GM19397 (cell line): ENCODE data around the gene ST6GALNAC6.
"Not testable (repeated sequence)": the region's sequence is repeated elsewhere in the genome, so short reads cannot be mapped to it uniquely, and the experiment has no call there.

Source experiments
- ATAC-seq: cut with Tn5 transposase; IDR thresholded peaks from one replicate; pipeline ENCODE4 v1.9.1; 2021; ENCODE audit warnings: mild to moderate bottlenecking, moderate library complexity; ENCODE audit not compliant: unreplicated experiment

The ST6GALNAC6 gene

DNA sequence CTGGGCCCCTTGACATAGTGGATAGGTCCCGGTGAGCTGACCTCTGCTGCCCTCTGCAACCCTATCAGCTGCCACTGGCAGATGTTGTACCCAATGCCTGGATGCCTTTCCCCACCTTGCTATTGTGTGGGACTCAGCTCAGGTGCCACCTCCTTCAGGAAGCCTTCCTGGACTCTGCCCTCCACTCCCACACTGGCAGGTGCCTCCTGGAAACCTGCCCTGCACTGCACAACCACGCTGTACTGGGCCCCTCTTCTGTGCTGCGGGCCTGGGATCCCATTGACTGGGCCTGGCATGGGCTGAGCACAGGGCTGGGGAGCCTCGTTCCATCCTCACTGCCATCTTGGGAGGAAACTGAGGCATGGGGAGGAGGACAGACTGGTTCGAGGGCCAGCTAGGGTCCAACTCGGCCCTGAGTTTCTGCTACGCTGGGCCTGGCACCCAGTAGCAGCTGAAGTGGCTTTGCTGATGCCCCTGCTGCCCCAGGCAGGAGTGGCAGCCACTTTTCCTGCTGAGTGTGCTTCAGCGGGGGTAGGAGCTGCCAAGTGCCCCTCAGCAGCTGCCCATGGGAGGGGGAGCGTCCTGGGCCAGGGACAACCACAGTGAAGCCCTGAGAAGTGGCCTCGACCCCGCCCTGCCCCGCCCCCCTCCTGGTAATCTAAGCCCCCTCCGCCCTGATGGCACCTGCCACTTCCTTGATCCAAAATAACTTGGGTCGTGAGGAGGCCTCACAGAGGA is 23.2 kb downstream of the ST6GALNAC6 start:
- no peak for ATAC-seq

DNA sequence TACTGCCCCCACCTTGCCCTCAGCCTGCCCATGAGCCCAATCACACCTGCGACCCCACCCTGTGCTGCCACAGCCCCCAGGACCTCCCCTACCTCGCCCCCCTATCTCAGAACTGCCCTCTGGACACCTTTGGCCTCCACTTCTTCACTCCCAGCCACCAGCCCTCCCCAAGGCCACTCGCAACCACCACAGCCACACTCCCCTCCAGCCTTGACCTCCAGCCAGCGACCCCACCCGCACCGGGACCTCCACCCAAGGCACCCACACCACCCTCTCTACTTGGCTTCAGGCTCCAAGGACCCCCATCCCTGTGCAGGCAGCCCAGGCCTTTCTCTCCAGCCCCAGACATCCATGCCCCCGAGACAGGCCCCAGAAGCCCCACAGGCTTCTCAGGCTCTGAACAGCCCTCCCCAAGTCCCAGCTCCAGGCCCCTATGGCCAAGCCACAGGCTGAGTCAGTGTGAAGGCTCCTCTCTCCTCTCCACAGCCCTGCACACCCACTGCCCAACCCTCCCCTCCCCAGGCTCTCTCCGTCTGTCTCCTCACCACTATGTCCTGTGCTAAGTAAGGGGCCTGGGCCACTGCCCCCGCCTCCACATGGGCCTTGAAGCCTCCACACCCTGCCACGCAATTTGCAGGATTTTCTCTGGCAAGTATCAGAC is 24.0 kb downstream of the ST6GALNAC6 start:
- ATAC-seq: no peak

DNA sequence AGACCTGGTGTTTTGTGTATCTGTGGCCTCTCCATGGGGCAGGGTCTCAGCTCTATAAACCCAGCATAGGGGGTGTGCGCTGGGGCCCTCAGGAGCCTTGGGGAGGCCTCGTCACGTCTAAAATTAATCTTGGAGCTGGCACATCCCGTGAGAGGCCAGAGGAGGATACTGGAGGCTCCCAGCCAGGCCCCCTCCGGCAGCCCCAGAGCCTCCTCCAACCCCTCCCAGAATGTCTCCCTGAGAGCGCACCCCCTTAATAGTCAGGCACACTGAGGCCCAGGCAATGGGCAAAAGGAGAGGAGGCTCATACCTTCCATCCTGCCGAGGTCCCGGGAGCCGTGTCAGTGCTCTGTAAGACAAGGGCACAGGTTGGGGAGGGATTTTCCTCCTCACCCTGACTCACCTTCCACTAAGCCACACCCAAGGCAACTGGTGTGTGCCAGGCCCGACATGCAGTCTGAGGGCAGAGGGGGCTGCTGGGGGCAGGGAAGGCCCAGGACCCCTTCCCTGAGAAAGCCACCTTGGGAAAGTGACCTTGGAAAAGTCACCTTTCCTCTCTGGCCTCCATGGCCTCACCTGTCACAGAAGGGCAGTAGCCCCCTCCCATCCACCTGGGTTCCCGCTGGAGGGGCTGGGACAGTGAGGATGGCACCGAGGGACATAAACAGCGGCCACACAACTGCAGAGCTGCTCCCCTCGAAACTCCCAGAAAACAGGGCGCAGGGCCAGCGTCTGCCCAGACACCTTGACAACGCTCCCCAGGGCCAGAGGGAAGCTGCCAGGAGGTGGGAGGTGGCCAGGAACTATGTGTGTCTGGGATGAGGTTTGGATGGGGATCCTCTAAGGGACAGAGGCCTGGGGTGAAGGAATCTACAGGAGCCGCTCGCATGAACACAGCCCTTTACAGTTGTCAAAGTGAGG is 24.8 kb downstream of the ST6GALNAC6 start:
- no peak for ATAC-seq

DNA sequence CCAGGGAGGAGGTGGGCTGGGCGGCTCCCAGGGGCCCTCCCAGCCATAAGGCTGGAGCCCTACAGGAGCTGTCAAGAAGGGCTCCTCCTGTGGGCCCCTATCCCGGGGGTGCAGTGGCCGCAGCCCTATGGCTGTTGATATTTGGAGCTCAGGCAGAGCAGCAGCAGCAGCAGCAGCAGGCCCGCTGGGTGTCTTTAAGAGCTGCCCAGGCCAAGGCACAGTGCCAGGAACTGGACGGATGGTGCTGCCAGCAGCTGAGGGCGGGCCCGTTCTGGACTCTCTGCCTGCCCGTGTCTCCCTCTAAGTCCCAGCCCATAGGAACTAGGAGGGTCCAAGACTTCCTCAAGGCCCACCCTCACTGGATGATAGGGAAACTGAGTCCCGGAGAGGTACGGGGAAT is 25.5 kb downstream of the ST6GALNAC6 start:
- no peak for ATAC-seq

DNA sequence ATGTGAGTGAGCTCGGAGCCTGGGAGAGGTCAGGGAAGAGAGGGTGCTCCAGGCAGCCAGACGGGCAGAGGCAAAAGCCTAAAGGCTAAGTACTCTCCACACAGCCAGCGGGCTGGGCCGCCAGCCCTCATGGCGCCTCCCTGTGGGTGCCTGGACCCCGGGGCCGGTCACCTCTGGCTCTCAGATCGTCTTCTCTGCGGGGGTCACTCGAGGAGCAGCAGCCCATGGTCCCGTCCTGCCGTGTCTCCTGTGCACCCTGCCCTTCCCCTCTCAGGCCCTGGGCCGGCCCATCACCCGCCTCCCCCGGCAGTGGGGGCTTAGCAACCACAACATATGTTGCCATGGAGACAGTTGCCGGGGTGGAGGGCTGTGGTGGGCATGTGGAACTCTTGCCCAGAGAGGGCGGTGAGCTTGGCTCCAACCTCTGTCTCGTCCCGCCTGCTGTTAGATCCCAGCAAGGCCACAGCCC is 26.1 kb downstream of the ST6GALNAC6 start:
- ATAC-seq: no peak

DNA sequence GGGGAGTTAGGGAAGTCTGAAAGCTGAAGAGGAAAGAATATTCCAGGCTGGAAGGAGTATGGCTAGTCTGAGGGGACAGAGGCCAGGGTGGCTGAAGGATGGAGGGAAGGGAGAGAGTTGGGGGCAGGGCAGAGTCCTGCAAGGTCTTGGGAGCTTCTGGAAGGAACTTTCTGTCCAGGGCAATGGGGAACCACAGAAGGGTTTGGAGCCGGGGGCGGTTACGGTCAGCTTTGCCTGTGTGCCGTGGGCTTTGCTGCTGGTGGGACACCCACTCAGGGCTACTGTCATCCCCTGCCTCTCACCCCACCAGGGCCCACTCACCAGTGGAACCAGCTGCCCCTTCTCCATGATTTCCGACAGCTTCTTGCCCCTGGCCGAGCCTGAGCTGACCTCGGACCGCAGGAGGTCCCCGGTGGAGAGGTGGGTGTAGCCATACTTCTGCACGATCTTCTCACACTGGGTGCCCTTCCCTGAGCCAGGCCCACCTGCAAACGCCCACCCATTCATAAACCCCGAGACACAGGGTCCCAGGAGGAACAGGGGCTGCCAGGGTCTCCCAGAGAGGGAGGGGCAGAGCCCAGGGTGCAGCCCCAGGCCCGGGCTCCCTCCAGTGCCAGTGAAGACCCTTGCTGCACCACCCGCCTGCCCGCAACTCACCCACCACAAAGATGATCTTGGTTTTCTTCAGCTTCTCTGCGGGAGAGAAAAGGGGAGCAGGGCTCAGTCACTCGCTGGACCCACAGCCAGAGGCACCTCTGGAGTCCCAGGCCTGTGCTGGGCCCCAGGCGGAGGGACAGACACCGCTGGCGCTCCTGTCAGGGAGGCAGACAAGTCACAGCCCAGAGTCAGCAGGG is 26.8 kb downstream of the ST6GALNAC6 start:
- ATAC-seq: no peak

DNA sequence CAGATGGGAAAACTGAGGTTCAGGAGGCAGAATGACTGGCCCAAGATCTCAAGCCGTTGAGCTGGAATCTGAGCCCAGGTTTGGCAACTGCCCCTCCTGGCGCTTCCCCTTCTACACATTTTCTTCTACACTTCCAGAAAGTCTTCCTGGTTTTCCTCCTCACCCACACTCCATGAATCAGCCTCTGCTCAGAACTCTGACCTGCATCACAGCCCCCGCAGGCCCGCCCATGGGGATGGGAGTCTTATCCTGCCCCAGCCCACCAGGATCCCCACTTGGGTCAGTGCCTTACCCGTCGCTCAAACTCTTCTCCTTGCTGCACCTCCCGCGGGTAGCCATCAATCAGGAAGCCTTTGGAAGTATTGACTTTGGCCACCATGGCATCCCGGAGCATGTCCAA is 27.9 kb downstream of the ST6GALNAC6 start:
- no peak for ATAC-seq

DNA sequence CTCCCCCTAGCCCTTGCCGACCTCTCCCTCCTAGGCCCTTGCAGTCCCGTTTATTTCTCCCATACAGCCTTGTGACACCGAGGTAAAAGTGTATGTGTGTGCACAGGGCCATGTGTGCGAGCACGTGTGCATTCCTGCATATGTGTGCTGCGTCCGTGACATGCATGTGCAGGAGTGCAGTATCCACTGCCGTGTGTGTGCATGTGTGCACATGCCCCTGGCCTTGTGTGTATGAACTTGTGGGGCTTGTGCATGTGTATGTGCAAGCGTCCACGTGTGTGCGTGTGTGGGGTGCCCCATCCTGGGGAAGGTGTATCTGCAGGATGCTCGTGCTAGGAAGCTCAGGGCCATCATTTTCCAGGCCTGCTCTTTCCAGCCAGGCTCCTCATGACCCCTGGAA is 28.5 kb downstream of the ST6GALNAC6 start:
- no peak for ATAC-seq

DNA sequence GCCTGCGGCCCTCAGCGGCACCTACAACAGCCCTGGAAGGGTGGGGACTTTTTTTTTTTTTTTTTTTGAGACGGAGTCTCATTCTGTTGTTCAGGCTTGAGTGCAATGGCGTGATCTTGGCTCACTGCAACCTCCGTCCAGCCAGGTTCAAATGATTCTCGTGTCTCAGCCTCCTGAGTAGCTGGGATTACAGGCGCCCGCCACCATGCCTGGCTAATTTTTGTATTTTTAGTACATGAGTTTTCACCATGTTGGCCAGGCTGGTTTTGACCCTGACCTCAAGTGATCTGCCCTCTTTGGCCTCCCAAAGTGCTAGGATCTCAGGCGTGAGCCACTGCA is 29.3 kb downstream of the ST6GALNAC6 start:
- ATAC-seq: not testable (repeated sequence)

DNA sequence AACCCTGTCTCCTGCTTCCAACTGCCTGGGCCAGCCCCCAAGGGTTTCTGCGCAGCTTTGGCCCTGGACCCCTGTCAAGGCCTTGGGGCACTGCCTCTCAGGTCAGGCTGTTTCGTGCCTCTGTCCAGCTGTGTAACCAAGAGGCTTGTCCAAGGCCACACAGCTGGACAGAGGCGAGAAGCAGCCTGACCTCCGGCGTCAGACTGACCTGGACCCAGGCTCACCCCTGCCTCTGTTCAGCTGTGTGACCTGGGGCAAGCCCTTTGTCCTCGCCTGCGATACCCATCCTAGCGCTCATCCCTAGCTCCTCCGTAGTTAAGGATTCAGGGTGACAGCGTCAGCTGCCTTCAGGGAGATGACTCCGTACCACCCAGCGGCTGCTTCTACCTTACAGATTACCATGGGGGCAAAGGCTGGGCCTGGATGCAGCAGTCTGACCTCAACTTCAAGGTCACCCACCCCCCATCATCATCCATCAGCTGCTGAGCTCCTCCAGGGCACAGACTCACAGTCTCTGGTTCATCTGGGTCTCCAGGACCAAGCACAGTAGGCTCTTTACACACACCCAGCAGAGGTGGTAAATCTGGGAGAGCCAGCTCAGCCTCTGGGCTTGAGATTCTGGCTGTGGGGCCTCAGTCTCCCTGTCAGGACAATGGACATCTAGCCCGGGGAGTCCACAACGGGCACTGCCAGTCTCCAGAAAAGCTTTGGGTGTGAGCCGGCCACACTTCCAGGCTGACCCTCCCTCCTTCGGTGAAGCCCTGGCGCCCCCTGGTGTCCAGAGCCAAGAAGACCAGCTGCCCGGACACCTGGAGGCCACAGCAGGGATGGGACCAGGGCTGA is 29.9 kb downstream of the ST6GALNAC6 start:
- no peak for ATAC-seq

DNA sequence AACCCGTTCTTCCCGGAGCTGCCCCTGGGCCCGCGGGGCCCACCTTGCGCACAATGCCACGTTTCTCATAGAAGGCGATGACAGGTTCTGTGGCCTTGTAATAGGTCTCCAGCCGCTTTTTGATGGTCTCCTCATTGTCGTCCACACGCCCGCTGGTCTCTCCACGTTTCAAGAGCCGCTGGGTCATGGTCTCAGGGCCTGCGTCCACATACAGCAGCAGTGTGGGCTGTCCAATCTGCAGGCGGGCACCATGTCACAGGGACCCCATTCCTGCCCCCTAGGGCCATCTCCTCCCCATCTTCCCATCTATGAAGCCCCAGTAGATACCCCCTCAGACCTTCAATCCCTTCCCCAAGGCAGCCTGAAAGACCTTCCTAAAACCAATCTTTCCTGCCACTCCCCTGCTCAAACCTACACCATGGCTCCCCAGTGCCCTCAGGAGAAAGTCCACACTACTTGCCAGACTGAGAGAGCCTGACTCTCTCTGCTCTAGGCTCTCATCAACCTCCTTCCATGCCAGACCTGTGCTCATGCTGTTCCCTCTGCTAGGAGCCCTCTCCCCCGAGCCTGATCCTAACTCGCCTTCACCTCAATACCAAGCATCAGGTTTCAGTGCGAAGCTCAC is 31.0 kb downstream of the ST6GALNAC6 start:
- no peak for ATAC-seq

DNA sequence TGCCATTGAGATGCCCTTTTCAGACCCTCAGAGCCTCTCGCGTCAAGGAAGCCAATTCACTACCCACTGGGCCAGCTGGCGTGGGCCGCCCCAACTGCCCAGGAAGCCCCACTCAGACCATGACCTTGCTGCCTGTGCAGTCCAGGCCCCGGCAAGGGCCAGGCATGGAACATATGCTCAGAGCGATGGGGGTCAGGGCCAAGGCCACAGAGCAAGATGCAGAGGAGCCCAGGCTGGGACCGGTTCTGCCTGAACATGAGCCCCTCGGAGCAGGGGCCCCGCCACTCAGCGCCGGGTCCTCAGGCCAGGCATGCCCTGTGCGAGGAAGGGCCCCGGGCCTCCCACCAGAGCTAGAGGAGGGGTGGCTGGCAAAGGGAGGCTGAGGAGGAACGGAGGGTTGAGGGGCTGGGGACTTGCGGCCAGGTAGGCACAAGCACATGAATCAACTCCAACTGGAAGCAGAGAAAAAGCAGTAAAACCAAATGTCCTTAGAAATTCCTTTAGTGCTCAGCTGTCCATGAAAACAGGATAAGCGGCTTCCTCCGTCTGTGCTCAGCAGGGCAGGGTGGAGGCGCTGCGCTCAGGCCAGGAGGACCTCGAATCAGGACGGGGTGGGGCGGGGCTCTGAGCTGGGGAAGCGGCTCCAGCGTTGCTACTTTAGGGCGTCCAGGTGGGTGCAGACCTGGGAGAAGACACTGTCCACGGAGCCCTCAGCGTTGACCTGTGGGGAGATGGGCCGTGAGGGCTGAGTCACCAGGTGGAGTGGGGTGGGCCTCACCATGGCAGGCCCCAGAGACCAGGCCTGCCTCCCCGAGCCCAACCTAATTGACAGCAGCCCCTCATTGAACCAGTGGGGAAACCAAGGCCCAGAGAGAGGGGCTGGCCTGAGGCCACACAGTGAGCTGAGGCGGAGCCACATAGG is 31.8 kb downstream of the ST6GALNAC6 start:
- ATAC-seq: no peak

DNA sequence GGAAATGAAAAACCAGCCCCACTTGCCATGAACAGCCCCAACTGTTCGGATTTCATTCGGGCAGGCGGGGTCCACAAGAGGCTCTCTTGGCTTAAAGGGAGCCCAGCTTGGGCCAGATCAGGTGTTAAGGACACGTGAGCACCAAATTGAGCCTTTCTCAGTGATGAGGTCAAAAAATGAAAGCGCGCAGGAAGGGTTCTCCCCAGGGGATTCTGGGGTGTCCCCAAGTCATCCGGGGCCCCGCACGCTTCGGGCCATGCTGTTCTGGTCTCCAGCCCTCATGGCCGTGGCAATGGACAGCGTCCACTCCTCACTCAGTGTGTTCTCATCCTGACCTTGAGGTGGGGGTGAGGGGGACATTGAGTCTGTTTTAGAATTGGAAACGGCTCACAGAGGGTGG is 32.9 kb downstream of the ST6GALNAC6 start:
- no peak for ATAC-seq

DNA sequence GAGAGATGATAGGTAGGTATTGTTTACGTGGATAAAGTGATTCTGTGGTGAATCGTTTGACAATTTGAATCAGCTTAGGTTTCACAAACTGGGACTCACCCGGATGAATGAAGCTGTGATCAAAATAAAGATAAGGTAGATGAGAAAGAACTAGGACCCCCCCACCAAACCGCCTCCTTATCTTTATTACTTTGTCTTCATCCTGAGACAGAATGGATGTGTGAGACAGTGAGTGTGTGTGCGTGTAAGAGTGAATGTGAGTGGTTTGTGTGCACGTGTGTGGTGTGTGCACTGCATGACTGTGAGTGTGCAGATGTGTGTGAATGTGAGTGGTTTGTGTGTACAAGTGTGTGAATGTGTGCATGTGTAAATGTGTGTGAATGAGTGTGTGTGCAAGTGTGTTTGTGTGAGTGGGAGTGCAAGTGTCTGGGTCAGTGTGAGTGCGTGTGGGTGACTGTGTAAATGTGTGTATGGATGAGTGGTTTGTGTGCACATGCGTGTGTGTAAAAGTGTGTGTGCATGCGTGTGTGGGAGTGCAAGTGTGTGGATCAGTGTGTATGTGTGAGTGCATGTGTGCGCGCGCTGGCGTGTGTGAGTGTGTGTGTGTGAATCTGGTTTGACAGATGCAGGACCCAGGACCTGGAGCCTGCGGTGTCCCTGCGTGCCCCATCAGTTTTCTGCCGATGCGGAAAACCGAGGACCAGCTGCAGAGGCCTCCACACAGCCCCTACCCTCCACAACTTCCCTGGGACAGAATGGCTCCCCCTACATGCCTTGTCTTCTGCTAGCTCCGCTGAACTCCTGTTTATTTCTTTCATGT is 33.5 kb downstream of the ST6GALNAC6 start:
- no peak for ATAC-seq

DNA sequence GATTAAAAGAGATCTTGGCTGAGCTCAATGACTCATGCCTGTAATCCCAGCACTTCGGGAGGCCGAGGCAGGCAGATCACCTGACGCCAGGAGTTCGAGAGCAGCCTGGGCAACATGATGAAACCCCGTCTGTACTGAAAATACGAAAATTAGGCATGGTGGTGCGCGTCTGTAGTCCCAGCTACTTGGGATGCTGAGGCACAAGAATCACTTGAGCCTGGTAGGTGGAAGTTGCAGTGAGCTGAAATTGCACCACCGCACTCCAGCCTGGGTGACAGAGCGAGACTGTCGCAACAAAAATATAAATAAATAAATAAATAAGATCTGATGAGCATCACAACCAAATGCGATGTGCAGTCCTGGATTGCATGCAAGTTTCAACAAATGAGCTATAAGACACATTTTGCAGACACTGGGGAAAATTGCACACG is 36.2 kb downstream of the ST6GALNAC6 start:
- ATAC-seq: no peak

DNA sequence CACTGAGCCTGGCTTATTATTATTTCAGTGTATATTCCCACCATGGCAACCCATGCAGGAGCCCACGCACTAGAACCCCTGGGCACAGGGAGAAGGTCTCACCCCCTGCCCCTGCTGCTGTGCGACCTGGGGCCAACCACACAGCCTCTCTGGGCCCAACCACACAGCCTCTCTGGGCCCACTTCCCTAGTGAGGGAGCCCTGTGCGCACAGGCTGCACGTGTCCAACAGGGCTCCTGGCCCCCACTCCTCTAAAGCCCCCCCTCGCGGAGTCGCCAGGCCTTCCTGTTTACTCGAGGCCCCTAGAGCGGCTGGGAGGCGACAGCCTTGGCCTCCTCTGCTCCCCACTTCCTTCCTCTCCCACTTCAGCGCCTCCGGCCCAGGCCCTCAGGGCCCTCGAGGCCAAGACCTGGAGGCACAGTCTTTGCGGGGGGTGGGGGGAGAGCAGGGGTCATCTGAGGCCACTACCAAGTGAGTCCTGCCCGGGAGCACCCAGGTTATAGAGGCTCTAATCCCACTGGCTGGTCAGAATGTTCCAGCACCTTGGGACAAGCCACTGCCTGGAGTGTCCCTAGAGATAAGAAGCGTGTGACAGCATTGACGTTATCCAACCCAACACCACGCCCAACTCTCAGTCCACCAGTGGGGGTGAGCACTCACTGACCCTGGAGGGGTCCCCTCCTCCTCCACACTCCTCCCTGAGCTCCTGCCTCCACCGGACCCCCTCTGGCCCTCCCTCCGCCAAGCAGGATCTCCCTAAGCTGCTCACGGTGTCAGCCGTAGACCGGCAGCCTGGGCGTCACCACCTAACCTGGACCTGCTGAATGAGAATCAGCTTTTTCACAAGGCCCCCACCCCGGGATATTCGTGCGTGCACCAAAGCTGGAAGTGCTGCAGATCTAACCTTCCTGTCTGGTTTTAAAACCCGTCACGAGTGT is 37.1 kb downstream of the ST6GALNAC6 start:
- no peak for ATAC-seq
